ENCODE data around the gene PRICKLE2.
"Not testable (repeated sequence)": the region's sequence is repeated elsewhere in the genome, so short reads cannot be mapped to it uniquely, and the experiment has no call there.

Gene PRICKLE2

DNA sequence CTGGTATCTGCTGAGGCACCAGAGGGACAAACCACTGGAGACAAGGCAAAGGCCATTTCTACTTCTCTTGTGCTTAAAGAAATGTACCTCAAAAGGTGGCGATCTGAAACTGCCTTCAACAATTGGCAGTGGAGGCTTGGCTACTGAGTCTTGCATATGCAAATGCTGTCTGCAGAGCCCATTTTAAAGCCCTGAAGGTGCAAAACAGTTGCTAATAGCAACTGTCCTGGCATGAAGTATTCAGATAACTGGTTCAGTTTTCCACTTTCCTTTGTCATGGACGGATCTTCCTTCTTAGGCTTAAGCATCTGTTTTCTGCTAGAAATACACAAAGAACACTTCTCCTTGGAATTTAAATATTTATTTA, 130.6 kb downstream of the PRICKLE2 start:
- DNase-seq (ENCODE audit: low spot score) = no peak

- no peak for DNase-seq (ENCODE audit: low spot score)
Measured at GRCh38 chr3:64093825-64094712, 131.2 kb downstream of the PRICKLE2 start.

DNA sequence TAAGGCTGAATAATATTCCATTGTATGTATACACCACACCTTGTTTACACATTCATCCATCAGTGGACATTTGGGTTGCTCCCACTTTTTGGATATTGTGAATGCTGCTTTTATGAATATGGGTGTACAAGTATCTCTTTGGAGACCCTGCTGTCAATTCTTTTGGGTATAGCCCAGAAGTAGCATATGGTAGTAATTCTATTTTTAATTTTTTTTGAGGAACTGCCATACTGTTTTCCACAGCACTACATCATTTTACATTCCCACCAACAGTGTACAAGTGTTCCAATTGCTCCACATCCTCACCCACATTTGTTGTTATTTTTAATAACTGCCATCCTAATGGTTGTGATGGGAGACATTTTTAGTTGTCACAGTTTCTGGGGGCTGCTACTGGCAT, 132.1 kb downstream of the PRICKLE2 start:
- no peak for DNase-seq (ENCODE audit: low spot score)

GRCh38 chr3:64091501-64091900, 133.8 kb downstream of the PRICKLE2 start:
- DNase-seq (ENCODE audit: low spot score) = no peak

DNA sequence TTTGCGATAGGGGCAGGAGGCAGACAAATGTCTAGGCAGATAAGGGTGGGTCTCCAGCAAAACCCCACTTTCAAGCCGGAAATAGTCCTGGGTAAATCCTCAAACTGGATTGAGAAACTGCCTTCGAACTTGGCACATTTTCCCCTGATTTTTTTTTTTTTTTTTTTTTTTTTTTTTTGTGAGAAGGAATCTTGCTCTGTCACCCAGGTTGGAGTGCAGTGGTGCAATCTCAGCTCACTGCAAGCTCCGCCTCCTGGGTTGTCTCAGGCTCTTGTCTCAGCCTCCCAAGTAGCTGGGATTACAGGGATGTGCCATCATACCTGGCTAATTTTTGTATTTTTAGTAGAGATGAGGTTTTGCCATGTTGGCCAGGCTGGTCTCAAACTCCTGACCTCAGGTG, 135.9 kb downstream of the PRICKLE2 start:
- not testable (repeated sequence) for DNase-seq (ENCODE audit: low spot score)

DNA sequence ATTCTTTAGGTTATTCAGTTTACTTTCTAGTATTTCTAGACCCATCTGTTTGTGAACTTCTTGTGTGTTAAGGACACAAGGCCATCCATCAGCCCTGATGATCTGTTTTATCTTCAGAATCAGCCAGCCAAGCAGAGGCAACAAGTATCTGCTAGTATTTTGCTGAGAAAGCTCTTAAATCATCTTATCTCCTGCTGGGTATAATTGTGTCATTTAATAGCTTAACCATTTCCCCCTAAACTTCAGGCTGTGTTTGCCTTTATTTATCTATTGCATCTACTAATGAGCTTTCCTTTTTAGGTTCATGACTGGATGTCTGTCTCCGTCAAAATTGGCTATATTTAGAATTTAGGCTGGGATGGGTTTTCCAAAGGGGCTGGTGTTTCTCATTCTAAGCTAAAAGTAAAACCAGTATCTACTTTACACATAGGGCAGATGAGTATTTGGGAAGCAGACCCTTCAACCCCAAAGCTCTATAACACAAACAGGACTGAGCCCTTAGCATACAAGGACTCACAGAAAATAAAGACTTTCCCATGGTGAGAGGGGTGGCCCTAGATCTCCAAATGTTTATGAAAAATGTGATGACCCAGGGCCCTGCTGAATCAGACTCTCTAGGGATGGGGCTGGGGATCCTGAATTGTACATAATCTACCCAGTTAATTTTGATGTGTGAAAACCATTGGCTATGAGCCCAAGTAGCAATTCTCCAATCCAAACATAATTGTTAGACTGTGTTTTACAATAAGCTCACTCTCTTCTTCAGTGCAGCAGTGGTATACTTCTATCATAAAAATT, 136.7 kb downstream of the PRICKLE2 start:
- no peak for DNase-seq (ENCODE audit: low spot score)

DNA sequence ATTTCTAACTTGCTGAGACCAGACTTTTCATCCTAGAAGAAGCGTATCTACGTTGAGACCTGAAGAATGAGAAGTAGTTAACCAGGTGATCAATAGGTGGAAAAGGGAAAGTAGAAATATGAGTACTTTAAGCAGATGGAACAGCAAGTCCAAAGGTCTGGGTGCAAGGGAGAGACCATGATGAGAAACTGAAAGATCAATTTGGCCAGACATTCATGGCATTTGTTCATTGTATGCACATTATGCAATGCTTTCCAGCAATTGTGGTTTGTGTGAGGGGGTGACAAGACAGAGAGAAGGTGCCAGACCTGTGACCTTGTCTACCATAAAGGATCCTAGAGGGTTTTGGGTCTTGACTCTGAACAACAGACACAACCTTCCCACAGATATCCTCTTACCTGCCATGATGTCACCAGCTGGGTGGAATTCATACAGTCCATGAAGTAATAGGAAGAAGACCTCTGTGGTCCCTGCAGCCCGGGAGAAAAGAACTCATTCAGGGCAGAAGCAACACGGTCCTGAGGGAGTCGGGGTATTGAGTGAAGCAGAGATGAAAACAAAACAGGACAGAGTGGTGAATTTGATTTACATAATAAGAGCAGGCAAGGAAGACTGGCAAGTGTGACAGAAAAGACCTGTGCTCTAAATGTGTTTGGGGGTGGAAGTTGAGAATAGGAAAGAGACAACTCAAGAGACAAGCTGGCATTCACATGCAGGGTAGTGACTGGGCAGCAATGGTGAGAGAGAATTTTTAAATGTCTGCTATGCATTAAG, 138.6 kb downstream of the PRICKLE2 start:
- DNase-seq (ENCODE audit: low spot score) = no peak

GRCh38 chr3:64084640-64085039, 140.6 kb downstream of the PRICKLE2 start:
- no peak for DNase-seq (ENCODE audit: low spot score)

GRCh38 chr3:64083575-64083974, 141.7 kb downstream of the PRICKLE2 start:
- DNase-seq (ENCODE audit: low spot score) = no peak

DNA sequence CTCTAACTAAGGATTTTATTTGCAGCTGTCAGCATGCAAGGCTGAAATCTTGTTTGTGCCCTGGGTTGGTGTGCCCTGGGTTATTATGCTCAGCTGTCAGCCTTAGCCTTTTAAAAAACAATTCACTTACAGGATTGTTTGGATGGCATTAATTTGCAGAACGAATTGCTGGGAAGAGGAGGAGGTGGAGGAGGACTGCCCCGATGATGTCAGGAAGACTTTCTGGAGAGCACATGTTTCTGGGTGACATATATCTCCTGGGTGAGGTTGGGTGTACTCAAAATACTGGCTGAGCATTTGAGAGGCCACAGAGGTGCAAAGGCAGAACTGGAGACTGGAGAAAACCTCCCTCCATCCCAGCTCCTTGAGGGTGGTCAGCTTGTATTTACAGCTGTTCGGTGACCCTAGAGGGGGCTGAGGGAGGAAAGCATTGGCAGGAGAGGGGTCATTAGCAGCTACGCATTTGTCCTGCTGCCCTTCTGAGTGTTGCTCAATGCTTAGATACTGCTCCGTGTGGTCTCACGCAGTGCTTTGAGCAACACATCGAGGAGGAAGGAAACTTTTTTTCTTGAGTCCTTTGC, 142.2 kb downstream of the PRICKLE2 start:
- DNase-seq (ENCODE audit: low spot score) = no peak

GRCh38 chr3:64082411-64082810, 142.9 kb downstream of the PRICKLE2 start:
- no peak for DNase-seq (ENCODE audit: low spot score)

- peak; percentile 31 for DNase-seq (ENCODE audit: low spot score)
Measured at GRCh38 chr3:64081235-64081630, 144.0 kb downstream of the PRICKLE2 start.

DNA sequence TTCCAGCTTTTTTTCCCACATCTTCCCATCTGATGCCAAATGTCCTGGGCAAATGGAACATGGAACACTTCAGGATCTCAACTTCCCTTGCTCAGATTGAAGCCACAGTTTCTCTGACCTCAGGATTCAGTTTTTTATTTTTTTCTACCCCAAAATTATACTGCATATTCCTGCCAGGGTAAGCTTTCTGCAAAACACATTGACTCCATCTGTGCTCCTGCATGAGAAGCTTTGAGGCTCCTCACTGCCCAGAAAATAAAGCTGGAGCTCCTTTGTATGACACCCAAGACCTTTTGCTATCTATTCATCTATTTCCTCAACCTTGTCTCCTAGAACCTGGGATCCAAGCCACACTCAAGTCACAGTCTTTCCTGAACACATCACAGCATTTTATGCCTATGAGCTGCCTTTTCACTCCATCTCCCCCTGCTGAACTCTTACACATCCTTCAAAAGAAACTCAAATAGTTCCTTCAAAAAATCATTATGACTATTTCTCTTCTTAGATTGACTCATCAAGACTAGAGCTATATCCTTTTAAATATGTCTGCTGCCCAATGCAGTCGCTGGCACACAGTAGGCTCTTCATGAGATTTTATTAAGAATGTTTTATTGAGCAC, 144.5 kb downstream of the PRICKLE2 start:
- peak; percentile 17 for DNase-seq (ENCODE audit: low spot score)

DNA sequence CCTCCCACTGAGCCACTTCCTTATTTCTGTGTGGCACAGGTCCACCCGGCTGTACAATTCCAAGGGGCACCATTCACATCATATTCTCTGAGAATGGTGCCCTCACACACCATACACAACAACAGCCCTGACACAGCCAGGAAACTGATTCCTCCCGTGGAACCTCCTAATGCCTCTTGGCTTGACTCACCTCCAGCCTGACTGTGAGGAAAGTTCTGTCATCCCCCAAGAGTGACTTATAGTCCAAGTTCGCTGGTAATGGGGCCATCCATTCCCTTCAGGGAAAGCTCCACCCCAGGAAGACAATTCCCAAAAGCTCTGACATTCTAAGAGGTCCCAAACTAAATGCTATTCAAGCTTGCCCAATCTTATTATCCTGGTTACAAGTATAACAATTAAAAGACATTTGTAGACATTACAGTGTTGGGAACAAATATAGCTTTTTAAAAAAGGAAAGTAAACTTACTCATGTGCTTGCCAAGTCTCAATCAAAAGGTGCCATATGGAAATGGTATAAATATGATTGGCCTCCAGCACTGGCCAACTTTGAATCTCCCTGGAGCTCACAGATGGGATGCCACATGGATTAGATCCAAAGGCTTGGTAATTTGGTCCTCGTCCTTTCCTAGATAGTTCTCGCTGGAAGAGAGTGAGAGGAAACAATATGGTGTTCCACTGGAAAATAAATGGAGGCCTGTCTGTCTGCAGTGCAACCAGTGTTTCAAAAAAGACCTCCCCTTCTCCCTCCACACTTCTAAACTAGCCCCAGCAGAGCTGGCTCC, 145.7 kb downstream of the PRICKLE2 start:
- no peak for DNase-seq (ENCODE audit: low spot score)

GRCh38 chr3:64078966-64079365, 146.3 kb downstream of the PRICKLE2 start:
- no peak for DNase-seq (ENCODE audit: low spot score)

GRCh38 chr3:64074895-64075679, 150.2 kb downstream of the PRICKLE2 start:
- no peak for DNase-seq (ENCODE audit: low spot score)

DNA sequence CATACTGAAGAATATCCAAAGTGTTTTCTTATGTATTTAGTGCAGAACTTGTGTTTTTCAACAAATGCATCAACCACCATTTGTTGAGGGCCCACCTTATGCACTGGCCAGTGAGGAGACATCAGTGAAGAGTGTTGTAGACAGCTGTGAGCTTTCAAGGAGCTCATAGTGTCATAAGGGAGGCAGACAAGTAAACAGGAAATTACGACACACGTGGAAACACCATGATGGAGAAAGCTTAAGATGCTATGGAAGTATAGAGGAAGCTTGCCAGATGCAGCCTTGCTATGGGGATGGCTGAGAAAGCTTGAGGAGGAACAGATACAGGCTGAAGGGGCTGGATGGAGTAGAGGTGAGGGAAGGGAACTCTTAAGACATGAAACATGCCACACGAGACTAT, 151.2 kb downstream of the PRICKLE2 start:
- no peak for DNase-seq (ENCODE audit: low spot score)

- DNase-seq (ENCODE audit: low spot score) = no peak
Measured at GRCh38 chr3:64073158-64073761, 152.0 kb downstream of the PRICKLE2 start.

DNA sequence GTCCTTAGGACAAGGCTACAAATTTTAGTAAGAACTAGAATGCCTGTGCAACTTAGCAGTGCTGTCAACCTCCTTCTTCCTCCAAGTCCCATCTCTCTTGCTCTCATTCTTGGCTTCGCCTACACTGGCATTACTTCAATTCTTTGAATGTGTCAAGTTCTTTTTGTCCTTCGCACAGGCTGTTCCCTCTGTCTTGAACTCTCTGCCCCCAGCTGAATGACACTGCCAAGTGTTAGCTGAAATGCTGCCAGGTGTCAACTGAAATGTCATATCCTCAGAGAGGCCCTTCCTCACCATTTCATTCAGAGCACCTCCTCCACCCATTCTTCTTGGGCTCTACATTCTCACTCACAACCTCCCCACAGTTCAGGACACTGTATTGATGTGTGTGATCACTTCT, 153.1 kb downstream of the PRICKLE2 start:
- DNase-seq (ENCODE audit: low spot score) = no peak

GRCh38 chr3:64070704-64071103, 154.6 kb downstream of the PRICKLE2 start:
- DNase-seq (ENCODE audit: low spot score) = no peak
